B cell (primary cell): ENCODE measurements around the gene UBR1. TPM values are rescaled to one million over a fixed set of nuclear protein-coding genes. Genes with fewer than 3 reads are reported as not detected.
"Not testable (repeated sequence)": the region's sequence is repeated elsewhere in the genome, so short reads cannot be mapped to it uniquely, and the experiment has no call there.

Experiments
- ATAC-seq: fragments of 200-7000 bp; cut with Tn5 transposase; one replicate; pipeline ENCODE4 v1.10.0; 2021; ENCODE audit warnings: low read depth, mild to moderate bottlenecking, moderate number of reproducible peaks, moderate library complexity
- CTCF ChIA-PET: fragments of 350-600 bp; sonication (Branson Sonifier 250); formaldehyde crosslinking; loops from one replicate; lab custom pipeline; 2021; ENCODE audit warnings: antibody characterized with exemption, inconsistent platforms; lab: Charles Lee
- POLR2A ChIA-PET: fragments of 350-600 bp; sonication (Branson Sonifier 250); formaldehyde crosslinking; loops from one replicate; lab custom pipeline; 2021; ENCODE audit warnings: antibody characterized with exemption; lab: Charles Lee
- DNase-seq: peaks from one replicate; pipeline ENCODE4 v3.0.0; 2013
- H2AFZ ChIP-seq: 2 replicates; pipeline ENCODE4 v1.6.1; 2012; ENCODE audit warnings: mild to moderate bottlenecking, low read depth, low read length; ENCODE audit not compliant: insufficient read depth, poor library complexity, severe bottlenecking
- H3K27ac ChIP-seq, 2 donors: 1 replicate in 1 of 2; 2 replicates in 1 of 2; pipeline ENCODE4 v1.5.1; 2012 to 2013; ENCODE audit warnings: low read length in 2 of 2, mild to moderate bottlenecking in 2 of 2, moderate library complexity in 1 of 2
- H3K27me3 ChIP-seq, 4 experiments: fragments of 200-600 bp in 1 of 4; sonication (generic) in 1 of 4; replicated peaks in 1 of 4; 1 replicate in 2 of 4; 2 replicates in 2 of 4; pipeline versions ENCODE4 v1.6.1 to v1.7.0; 2013 to 2016; ENCODE audit warnings: low read length in 3 of 4, mild to moderate bottlenecking in 2 of 4, mixed read lengths in 1 of 4, moderate library complexity in 1 of 4; ENCODE audit not compliant: insufficient read depth in 4 of 4, control insufficient read depth in 3 of 4; ENCODE audit errors: control extremely low read depth in 1 of 4
- H3K36me3 ChIP-seq, 2 experiments: replicated peaks in 1 of 2; 1 replicate in 1 of 2; 2 replicates in 1 of 2; pipeline versions ENCODE4 v1.6.1 to v1.7.1; 2013; ENCODE audit warnings: low read length in 1 of 2; ENCODE audit not compliant: insufficient read depth in 2 of 2, control insufficient read depth in 1 of 2; ENCODE audit errors: control extremely low read depth in 1 of 2, extremely low read depth in 1 of 2
- H3K4me1 ChIP-seq, 2 donors: fragments of 200-600 bp in 1 of 2; sonication (generic) in 1 of 2; 1 replicate in 1 of 2; 2 replicates in 1 of 2; pipeline versions ENCODE4 v1.5.1 to v1.6.1; 2013 to 2017; ENCODE audit warnings: low read length in 2 of 2; ENCODE audit not compliant: control insufficient read depth in 2 of 2, insufficient read depth in 2 of 2
- H3K4me2 ChIP-seq: replicated peaks from 2 replicates; pipeline ENCODE3; 2012; ENCODE audit warnings: mild to moderate bottlenecking, low read depth, low read length; ENCODE audit not compliant: poor library complexity, severe bottlenecking
- H3K4me3 ChIP-seq, 5 experiments: fragments of 200-600 bp in 1 of 5; sonication (generic) in 1 of 5; 1 replicate in 3 of 5; 2 replicates in 2 of 5; pipeline versions ENCODE4 v1.5.1 to v1.7.0; 2011 to 2016; ENCODE audit warnings: low read length in 4 of 5, mild to moderate bottlenecking in 4 of 5, low read depth in 2 of 5, control low read depth in 1 of 5, moderate library complexity in 1 of 5; ENCODE audit not compliant: insufficient read depth in 1 of 5; ENCODE audit errors: control extremely low read depth in 1 of 5, extremely low read depth in 1 of 5
- H3K79me2 ChIP-seq: fragments of 200-600 bp; sonication (generic); one replicate; pipeline ENCODE4 v1.6.0; 2016; ENCODE audit warnings: low read length; ENCODE audit not compliant: control insufficient read depth, insufficient read depth
- H3K9ac ChIP-seq: fragments of 200-600 bp; sonication (generic); 2 replicates; pipeline ENCODE4 v1.6.1; 2017; ENCODE audit warnings: mild to moderate bottlenecking, low read length, moderate library complexity
- H3K9me3 ChIP-seq, 3 donors: one replicate each; pipeline versions ENCODE4 v1.6.1 to v1.7.1; 2013; ENCODE audit warnings: low read length in 2 of 3; ENCODE audit not compliant: control insufficient read depth in 2 of 3, insufficient read depth in 1 of 3; ENCODE audit errors: control extremely low read depth in 1 of 3
- H4K20me1 ChIP-seq: 2 replicates; pipeline ENCODE4 v1.6.0; 2012; ENCODE audit warnings: mild to moderate bottlenecking, low read length; ENCODE audit not compliant: insufficient read depth, control insufficient read depth, poor library complexity, severe bottlenecking
- H3K27ac Mint-ChIP-seq: one replicate; pipeline ENCODE4 v1.8.0; 2021; ENCODE audit warnings: mixed read lengths
- H3K27me3 Mint-ChIP-seq: one replicate; pipeline ENCODE4 v1.8.0; 2021; ENCODE audit warnings: mixed read lengths
- H3K4me1 Mint-ChIP-seq: one replicate; pipeline ENCODE4 v1.8.0; 2021; ENCODE audit warnings: mixed read lengths
- H3K4me3 Mint-ChIP-seq: one replicate; pipeline ENCODE4 v1.8.0; 2021; ENCODE audit warnings: mixed read lengths
- H3K9me3 Mint-ChIP-seq: one replicate; pipeline ENCODE4 v1.8.0; 2022; ENCODE audit warnings: mixed read lengths; ENCODE audit not compliant: insufficient read depth
- EZH2 ChIP-seq: IDR thresholded peaks from 2 replicates; pipeline ENCODE4 v1.6.1; 2012; ENCODE audit warnings: borderline replicate concordance, low read depth, mild to moderate bottlenecking, moderate library complexity, low read length; ENCODE audit not compliant: insufficient read depth, poor library complexity, severe bottlenecking
- WGBS: methylation state at CpG from one replicate; pipeline ENCODE4 v1.1.5; 2013; ENCODE audit warnings: missing lambda C conversion rate; ENCODE audit not compliant: insufficient coverage; 5-methylcytosine and 5-hydroxymethylcytosine counted together
- intact Hi-C: fragments of 100-400 bp; cut with micrococcal nuclease; formaldehyde crosslinking; loops from one replicate; pipeline ENCODE4 v1.10.0; 2022
- polyA plus RNA-seq: library from polyadenylated mRNA; depleted of rRNA; stranded (reverse); fragments of >200 nt; gene quantifications from 2 replicates; pipeline ENCODE4 v1.2.3, GENCODE V29; 2012
- total RNA-seq, 2 donors: library from RNA; stranded (reverse); fragments of 120-200 nt in 1 of 2; gene quantifications; 1 replicate in 1 of 2; 2 replicates in 1 of 2; pipeline versions ENCODE4 v1.2.3 to v1.2.4, GENCODE V29; 2013 to 2022
- TF ChIP-seq, protein P1 (sequence below): fragments of 200-600 bp; IDR thresholded peaks from one replicate; pipeline ENCODE4 v1.8.0; 2022; ENCODE audit warnings: antibody characterized with exemption, mild to moderate bottlenecking

The UBR1 gene
- total and polyA plus RNA-seq, 2 donors (not counting 1 experiment from before 2014, with no cell fraction given), result 9.7 to 66.7 TPM

DNA sequence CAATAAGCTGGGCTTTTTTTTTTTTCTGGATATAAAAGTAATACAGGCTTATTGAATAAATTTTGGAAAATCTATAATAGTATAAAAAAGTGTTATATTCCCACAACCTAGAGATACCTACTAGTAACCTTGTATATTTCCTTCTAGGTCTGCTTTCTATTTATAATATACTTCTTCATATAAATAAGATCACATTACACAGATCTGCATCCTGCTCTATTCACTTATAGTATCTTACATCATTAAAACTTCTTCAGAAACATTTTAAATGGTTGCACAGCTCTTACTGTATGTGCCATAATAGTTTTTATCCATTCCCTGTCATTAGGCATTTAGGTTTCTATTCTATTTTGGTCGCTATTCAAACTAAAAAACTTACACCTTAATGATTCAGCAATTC is 98.3 kb downstream of the UBR1 start:
- Mint-ChIP-seq H3K9me3 (peaks cover 2% of the 10 kb centered on the region), H3K27ac (no peak overlapping the region), H3K4me3 (no peak overlapping the region), H3K4me1 (no peaks in the 10 kb centered on the region), H3K27me3 (no peaks in the 10 kb centered on the region)
- no peaks in the 10 kb centered on the region for H3K4me1 ChIP-seq
- POLR2A ChIA-PET, result interaction anchor here (0.5 kb wide), 1 partner anchor 178 kb away, joined by 3 read pairs; the partner anchor contains the start of gene CCNDBP1
- peaks cover 5 to 25% (median 10%) of the 10 kb centered on the region in 3 donors for H3K9me3 ChIP-seq
- intact Hi-C loops, result no loop called here
- ATAC-seq (no peak), DNase-seq (no peak)
- H2AFZ ChIP-seq, result no peak overlapping the region
- no peak for TF ChIP-seq EZH2
- TF ChIP-seq, protein P1, sequence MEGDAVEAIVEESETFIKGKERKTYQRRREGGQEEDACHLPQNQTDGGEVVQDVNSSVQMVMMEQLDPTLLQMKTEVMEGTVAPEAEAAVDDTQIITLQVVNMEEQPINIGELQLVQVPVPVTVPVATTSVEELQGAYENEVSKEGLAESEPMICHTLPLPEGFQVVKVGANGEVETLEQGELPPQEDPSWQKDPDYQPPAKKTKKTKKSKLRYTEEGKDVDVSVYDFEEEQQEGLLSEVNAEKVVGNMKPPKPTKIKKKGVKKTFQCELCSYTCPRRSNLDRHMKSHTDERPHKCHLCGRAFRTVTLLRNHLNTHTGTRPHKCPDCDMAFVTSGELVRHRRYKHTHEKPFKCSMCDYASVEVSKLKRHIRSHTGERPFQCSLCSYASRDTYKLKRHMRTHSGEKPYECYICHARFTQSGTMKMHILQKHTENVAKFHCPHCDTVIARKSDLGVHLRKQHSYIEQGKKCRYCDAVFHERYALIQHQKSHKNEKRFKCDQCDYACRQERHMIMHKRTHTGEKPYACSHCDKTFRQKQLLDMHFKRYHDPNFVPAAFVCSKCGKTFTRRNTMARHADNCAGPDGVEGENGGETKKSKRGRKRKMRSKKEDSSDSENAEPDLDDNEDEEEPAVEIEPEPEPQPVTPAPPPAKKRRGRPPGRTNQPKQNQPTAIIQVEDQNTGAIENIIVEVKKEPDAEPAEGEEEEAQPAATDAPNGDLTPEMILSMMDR, result no peak
- no peaks in the 10 kb centered on the region for H4K20me1 ChIP-seq
- H3K9ac ChIP-seq, result no peak overlapping the region
- CTCF ChIA-PET, result interaction anchor here (1.6 kb wide), 1 partner anchor 9 kb away, joined by 3 read pairs; no protein-coding TSS in a partner anchor
- H3K27me3 ChIP-seq, result no peaks in the 10 kb centered on the region
- H3K4me2 ChIP-seq, result no peak overlapping the region
- H3K79me2 ChIP-seq, result no peaks in the 10 kb centered on the region
- H3K4me3 ChIP-seq, result no peak overlapping the region
- no CpG with 5 or more reads among the region's 1 CpG for WGBS
- H3K27ac ChIP-seq, result no peak overlapping the region
- peaks cover 12 to 40% of the 10 kb centered on the region in 2 experiments for H3K36me3 ChIP-seq

- CTCF ChIA-PET, result interaction anchor here (1.6 kb wide), 1 partner anchor 9 kb away, joined by 3 read pairs; no protein-coding TSS in a partner anchor
- Histone ChIP-seq H3K27ac (no peak overlapping the region), H3K27me3 (no peaks in the 10 kb centered on the region), H3K4me2 (no peak overlapping the region), H3K9me3 (peaks cover 5 to 25% (median 10%) of the 10 kb centered on the region in 3 donors), H3K4me3 (no peak overlapping the region), H3K36me3 (peaks cover 13 to 43% of the 10 kb centered on the region in 2 experiments), H3K79me2 (no peaks in the 10 kb centered on the region), H3K4me1 (no peaks in the 10 kb centered on the region), H3K9ac (no peak overlapping the region), H2AFZ (no peak overlapping the region), H4K20me1 (no peaks in the 10 kb centered on the region)
- Mint-ChIP-seq H3K27ac (no peak overlapping the region), H3K9me3 (peaks cover 2% of the 10 kb centered on the region), H3K4me1 (no peaks in the 10 kb centered on the region), H3K4me3 (no peak overlapping the region), H3K27me3 (no peaks in the 10 kb centered on the region)
- no peak for TF ChIP-seq EZH2
- TF ChIP-seq, protein P1, result no peak
- intact Hi-C loops, result no loop called here
- no peak for ATAC-seq
- 80% methylated on average over 1 of the region's 3 CpGs for WGBS
- POLR2A ChIA-PET, result interaction anchor here (0.5 kb wide), 1 partner anchor 178 kb away, joined by 3 read pairs; the partner anchor contains the start of gene CCNDBP1
- DNase-seq, result no peak
These were observed 98.8 kb downstream of the UBR1 start for GRCh38 chr15:43006991-43007390.

- H3K79me2 ChIP-seq, H3K9ac ChIP-seq, H2AFZ ChIP-seq, ATAC-seq, H3K27me3 Mint-ChIP-seq, H3K4me2 ChIP-seq, POLR2A ChIA-PET, H3K27ac ChIP-seq, H3K9me3 Mint-ChIP-seq, CTCF ChIA-PET, H3K4me1 ChIP-seq, intact Hi-C loops, H3K27ac Mint-ChIP-seq, H3K27me3 ChIP-seq, H3K4me3 Mint-ChIP-seq, H3K4me1 Mint-ChIP-seq, H3K4me3 ChIP-seq, DNase-seq, H4K20me1 ChIP-seq: not testable (repeated sequence)
- H3K36me3 ChIP-seq, result peaks cover 12 to 38% of the 10 kb centered on the region in 2 experiments
- peaks cover 5 to 25% (median 10%) of the 10 kb centered on the region in 3 donors for H3K9me3 ChIP-seq
- over 99% methylated on average over 21 of the region's 42 CpGs for WGBS
These were observed 100.8 kb downstream of the UBR1 start for GRCh38 chr15:43004886-43005595.
